ENCODE measurements around the gene AGPAT4.
"Not testable (repeated sequence)": the region's sequence is repeated elsewhere in the genome, so short reads cannot be mapped to it uniquely, and the experiment has no call there.

The AGPAT4 gene

GRCh38 chr6:161227004-161227960 is 46.6 kb downstream of the AGPAT4 start:
- no peak for DNase-seq (ENCODE audit: low spot score)

DNA sequence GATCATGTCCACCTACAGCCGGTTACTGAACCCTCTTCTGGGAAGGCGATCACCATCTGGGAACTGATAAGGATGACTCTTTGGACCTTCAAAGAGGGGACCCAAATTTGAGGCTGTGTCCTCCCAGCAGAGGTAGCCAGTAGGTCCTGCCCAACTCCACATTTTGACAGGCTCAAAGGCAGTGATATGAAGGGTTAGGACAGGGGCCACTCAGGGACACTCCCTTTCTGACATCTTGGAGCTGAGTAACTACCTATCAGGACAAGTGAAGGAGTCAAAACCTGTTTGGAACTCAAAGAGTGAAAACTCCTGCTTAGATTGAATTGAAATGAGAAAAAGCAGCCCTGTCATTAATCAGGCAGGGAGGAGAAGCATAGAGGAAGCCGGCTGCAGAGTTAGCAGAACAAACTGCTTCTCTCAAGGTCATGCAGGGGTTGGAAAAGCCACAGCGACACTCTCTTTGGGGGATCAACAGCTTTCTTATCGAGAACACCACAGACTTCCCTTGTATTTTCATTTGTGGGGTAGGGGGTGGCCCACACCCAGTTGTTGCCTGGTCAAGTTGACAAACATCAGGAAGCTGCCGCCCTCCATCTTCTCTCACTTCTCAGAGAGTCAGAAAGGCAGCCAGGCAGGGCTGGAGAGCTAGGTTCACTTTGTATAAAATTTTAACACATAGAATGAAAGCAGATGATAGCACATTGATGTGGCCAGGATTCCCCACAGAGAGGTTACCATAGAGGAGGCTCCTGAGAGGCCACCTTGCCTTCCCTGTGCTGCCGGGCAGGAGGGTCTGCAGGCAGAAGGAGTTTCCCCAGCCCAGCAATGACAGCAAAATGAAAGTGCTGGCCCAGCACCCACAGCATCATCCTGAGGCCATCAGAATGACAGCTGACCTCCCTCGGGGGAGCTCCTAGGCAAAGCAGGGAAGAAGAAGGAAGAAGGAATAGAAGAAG is 47.6 kb downstream of the AGPAT4 start:
- DNase-seq (ENCODE audit: low spot score): no peak

GRCh38 chr6:161225681-161226008 is 48.2 kb downstream of the AGPAT4 start:
- no peak for DNase-seq (ENCODE audit: low spot score)

- not testable (repeated sequence) for DNase-seq (ENCODE audit: low spot score)
These were observed 48.7 kb downstream of the AGPAT4 start for GRCh38 chr6:161224951-161225680.

- no peak for DNase-seq (ENCODE audit: low spot score)
These were observed 50.2 kb downstream of the AGPAT4 start for GRCh38 chr6:161223646-161224045.

- DNase-seq (ENCODE audit: low spot score): no peak
These were observed 51.1 kb downstream of the AGPAT4 start for GRCh38 chr6:161222706-161223234.

DNA sequence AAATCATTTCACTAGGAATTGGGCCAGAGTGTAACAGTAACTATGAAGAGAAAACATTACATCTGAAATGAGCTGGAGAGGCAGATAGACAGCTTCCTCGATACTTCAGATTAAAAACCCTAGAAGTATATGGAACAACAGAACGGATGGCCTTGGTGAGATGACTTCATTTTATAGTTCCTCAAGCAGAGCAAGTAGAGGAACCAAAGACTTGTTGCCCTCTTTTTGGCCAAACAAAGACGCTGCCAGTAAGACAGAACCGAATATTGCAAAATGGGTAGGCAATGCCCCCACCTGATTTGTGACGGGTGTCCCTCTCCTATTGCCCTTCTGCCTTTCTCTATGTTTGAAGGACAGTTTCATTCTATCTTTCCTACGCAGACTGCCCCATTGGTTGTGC is 53.5 kb downstream of the AGPAT4 start:
- no peak for DNase-seq (ENCODE audit: low spot score)

- no peak for DNase-seq (ENCODE audit: low spot score)
These were observed 54.2 kb downstream of the AGPAT4 start for GRCh38 chr6:161219680-161220079.

GRCh38 chr6:161218222-161218621 is 55.6 kb downstream of the AGPAT4 start:
- DNase-seq (ENCODE audit: low spot score): no peak

DNA sequence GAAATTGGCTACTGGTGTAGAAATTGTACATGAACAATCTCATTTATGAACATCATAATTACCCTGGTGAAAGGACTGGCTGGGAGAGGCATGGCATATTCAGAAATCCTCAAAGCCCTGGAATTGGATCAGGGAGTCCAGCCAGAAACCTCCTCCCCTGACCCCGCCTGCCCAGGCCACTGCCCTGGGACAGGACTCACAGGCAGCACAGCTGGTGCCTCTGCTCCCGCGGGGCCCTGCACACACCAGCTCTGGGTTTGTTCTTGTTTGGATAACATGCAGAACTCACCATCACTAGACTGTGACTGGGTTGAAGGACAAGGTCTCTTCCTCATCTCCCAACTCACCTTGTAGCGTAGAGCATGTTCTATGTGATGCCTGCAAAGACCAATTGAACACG is 56.2 kb downstream of the AGPAT4 start:
- no peak for DNase-seq (ENCODE audit: low spot score)

GRCh38 chr6:161216616-161217205 is 57.1 kb downstream of the AGPAT4 start:
- no peak for DNase-seq (ENCODE audit: low spot score)

GRCh38 chr6:161215876-161216615 is 57.8 kb downstream of the AGPAT4 start:
- DNase-seq (ENCODE audit: low spot score): no peak

- DNase-seq (ENCODE audit: low spot score): no peak
These were observed 58.7 kb downstream of the AGPAT4 start for GRCh38 chr6:161215193-161215592.

GRCh38 chr6:161214722-161215121 is 59.1 kb downstream of the AGPAT4 start:
- DNase-seq (ENCODE audit: low spot score): no peak

GRCh38 chr6:161212902-161213301 is 61.0 kb downstream of the AGPAT4 start:
- DNase-seq (ENCODE audit: low spot score): no peak

DNA sequence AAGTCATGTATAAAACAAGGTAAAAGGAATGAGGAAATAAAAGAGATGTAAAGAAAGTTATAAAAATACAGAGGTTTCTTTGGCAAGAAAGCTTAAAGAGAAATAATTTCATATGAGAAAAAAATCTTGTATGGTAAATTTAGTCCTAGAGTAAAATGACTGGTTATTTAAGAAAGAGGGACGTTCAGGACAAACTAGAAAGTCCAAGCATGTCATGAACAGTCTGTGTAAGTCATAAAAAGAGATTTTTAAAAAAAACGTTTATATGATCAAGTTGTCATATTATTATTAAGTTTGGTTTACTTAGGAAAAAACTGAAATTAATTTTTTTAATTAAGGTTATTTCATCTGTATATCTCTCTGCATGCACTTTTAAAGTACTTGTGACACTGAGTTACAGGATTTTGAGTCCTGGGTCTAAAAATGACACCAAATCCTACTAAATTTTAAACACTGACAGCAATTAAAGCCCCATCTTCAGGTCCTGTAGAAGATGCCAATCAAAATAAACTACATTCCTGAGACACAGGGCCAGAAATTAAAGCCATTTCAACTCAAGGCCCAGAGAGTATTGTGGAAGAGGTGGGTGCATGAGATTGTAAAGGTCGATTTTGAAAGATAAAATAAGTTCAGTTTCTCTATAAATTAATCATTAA is 62.4 kb downstream of the AGPAT4 start:
- no peak for DNase-seq (ENCODE audit: low spot score)

DNA sequence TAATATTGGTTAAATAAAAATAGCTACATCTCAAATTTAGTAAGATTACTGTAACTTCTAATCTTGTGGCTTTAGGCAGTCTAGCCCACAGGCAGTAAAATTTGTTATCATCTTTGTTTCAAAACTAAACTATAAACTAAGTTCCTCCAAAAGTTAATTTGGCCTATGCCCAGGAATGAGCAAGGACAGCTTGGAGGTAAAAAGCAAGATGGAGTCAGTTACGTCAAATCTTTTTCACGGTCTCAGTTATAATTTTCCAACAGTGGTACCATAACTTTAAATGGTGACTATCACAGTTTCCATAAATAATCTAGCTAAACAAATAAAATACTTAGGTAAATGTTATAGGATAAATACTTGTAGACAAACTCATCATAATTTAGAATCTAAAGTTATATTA is 63.0 kb downstream of the AGPAT4 start:
- no peak for DNase-seq (ENCODE audit: low spot score)

DNA sequence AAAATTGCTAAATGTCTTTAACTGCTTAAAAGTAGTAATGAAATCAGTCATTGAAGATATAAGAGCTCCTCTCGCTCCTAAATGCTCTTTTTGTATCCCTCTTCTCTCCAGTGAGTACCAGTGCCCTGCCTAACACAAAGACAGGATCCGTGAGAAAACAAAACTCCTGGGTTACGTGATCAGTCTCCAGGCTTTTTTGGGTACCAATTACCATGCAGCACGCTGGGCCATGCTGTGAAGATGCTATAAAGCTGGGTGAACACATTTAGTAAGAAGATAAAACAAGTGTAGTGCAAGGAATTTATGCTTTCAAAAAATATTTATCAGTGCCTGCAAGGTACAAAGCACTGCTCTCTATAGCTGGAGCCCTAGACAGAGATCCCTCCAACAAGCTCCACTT is 66.7 kb downstream of the AGPAT4 start:
- no peak for DNase-seq (ENCODE audit: low spot score)

GRCh38 chr6:161204866-161205557 is 68.8 kb downstream of the AGPAT4 start:
- no peak for DNase-seq (ENCODE audit: low spot score)

All from HuH-7.5 (cell line).